ENCODE data around the gene FRMD5. TPM values are rescaled to one million over a fixed set of nuclear protein-coding genes. Genes with fewer than 3 reads are reported as not detected.

FRMD5 gene
- total RNA-seq, 2 experiments from 2014 or later = 0.15 TPM; not detected in 1

DNA sequence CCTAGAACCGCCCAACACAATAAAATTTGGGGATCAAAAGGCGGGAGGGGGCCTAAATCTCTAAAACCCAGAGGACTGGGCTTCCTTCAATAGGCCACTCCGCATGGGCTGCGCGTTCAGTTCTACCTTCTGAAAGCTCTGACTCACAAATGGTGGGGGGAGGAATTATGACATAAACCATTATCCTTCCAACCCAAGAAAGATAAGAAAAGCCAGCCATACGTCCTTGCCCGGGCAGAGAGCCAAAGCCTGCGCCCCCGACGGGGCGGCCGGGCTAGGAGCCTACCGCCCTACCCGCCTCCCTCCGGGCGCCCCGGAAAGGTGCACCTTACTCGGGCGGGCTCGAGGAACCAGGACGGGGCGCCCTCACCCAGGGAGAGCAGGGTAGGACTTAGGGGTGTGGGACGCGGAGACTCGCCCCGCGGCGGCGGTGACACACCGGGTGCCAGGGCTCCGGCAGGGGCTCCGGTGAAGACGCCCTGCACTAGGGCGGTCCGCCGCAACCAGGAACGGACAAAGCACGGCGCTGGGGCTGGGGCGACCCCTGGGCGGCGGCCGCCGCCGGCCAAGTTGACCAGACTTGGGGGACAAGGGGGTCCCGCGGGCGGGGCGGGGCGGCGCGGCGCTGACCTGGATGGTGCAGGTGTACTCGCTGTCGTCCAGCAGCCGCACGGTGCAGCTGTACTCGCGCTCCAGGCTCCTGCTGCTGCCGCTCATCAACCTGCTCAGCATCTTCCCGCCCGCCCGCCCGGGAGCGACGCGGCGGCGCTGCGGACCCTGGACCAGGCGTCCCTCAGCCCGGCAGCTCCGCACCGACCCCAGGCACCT is 534 bp downstream of the FRMD5 start:
- peaks cover 17% of the 10 kb centered on the region for H3K4me1 Mint-ChIP-seq
- no peak overlapping the region for H3K27ac Mint-ChIP-seq
- peaks cover 75% of the 10 kb centered on the region for H3K27me3 Mint-ChIP-seq
- peak overlapping the region; percentile 77 for H3K4me3 Mint-ChIP-seq
- no peaks in the 10 kb centered on the region for H3K9me3 Mint-ChIP-seq
- peak; percentile 14 for DNase-seq
- ChIA-PET POLR2A (no interaction called here), CTCF (interaction anchor here (1.3 kb wide), 1 partner anchor 9 kb away, joined by 3 read pairs; no protein-coding TSS in a partner anchor)
- H3K36me3 Mint-ChIP-seq (ENCODE audit: low read depth) = no peaks in the 10 kb centered on the region

DNA sequence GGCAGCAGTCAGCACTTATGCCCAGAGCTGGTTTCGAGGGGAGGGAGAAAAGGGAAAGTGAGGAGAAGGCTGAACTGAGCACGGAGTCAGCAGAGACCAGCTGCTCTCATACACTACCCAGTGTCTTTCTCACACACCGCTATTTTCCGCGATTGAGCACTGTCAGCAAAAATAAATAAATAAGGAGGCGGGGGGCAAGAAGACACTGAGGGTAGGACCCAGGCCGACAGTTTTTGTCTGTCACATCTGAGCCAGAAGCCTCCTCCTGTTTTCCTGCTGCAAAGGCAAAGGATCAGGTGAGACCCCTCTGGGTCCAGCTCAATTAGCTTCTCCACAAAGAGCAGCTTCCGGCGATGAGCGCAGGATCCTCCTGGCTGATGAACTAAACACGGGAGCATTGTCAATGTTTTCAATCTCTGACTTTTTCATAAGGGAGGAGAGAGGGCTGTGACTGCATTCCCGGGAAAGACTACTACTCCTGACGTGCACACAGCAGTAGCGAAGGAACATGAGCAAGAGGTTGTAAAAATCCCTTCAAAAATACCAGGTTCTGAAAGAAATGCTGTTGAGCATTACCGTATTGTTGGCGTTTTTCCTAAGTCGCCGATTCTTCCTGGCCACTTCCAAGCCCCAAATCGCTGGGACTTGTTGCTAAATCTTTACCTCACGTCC is 1.3 kb downstream of the FRMD5 start:
- DNase-seq = no peak
- Mint-ChIP-seq H3K4me1 (peaks cover 17% of the 10 kb centered on the region), H3K27ac (no peak overlapping the region), H3K9me3 (no peaks in the 10 kb centered on the region), H3K36me3 (ENCODE audit: low read depth) (no peaks in the 10 kb centered on the region), H3K27me3 (peaks cover 68% of the 10 kb centered on the region), H3K4me3 (peak overlapping the region; percentile 55)
- ChIA-PET POLR2A (no interaction called here), CTCF (interaction anchor here (1.3 kb wide), 1 partner anchor 9 kb away, joined by 3 read pairs; no protein-coding TSS in a partner anchor)

- ChIA-PET POLR2A (no interaction called here), CTCF (no interaction called here)
- no peak overlapping the region for H3K4me3 Mint-ChIP-seq
- no peaks in the 10 kb centered on the region for H3K36me3 Mint-ChIP-seq (ENCODE audit: low read depth)
- peaks cover 39% of the 10 kb centered on the region for H3K27me3 Mint-ChIP-seq
- no peak for DNase-seq
- peaks cover 2% of the 10 kb centered on the region for H3K4me1 Mint-ChIP-seq
- no peaks in the 10 kb centered on the region for H3K9me3 Mint-ChIP-seq
- no peak overlapping the region for H3K27ac Mint-ChIP-seq
These were observed 6.3 kb downstream of the FRMD5 start for GRCh38 chr15:44188795-44189194.

DNA sequence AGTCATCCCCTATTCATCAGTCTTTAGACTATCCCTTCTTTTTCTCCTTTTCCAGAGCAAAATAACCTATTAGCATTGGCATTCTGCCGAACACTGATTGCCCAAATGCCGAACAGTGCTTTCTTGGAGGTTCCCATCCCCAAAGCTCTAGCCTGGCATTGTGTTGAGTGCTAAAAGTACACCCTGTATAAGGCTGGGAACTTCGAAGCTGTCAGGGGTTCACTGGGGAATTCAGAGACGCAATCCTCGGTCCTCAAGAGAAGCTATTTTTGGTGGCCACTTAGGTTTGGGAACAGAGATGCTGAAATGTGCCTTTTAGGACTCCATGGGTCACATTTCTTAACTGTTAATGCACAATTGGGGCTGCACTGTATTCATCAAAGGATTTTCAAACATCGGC is 8.4 kb downstream of the FRMD5 start:
- Mint-ChIP-seq H3K27ac (no peak overlapping the region), H3K27me3 (peaks cover 21% of the 10 kb centered on the region), H3K4me1 (no peaks in the 10 kb centered on the region), H3K9me3 (no peaks in the 10 kb centered on the region), H3K4me3 (no peak overlapping the region), H3K36me3 (ENCODE audit: low read depth) (no peaks in the 10 kb centered on the region)
- DNase-seq = no peak
- ChIA-PET POLR2A (no interaction called here), CTCF (no interaction called here)

DNA sequence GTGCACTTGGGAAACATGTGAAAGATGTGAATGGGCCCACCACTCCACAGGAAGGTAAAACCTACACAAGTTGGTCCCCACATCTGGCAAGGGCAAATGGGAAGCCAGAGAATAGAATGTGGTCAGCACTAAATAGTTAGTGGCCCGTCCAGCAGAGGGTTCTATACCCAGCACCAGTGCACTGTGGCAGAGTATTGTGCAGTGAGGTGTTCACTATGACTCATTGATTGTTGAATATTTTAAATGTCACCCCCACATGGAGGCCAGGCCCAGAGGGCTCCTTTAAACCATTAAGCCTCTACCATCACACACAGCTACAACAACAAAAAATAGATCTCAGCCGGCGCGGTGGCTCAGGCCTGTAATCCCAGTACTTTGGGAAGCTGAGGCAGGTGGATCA is 11.7 kb downstream of the FRMD5 start:
- Mint-ChIP-seq H3K4me1 (no peaks in the 10 kb centered on the region), H3K27ac (no peak overlapping the region), H3K4me3 (no peak overlapping the region), H3K36me3 (ENCODE audit: low read depth) (no peaks in the 10 kb centered on the region), H3K9me3 (no peaks in the 10 kb centered on the region), H3K27me3 (peaks cover 14% of the 10 kb centered on the region)
- POLR2A ChIA-PET = no interaction called here
- CTCF ChIA-PET = no interaction called here
- no peak for DNase-seq

GRCh38 chr15:44181410-44181809 is 13.7 kb downstream of the FRMD5 start:
- H3K4me3 Mint-ChIP-seq = no peak overlapping the region
- H3K36me3 Mint-ChIP-seq (ENCODE audit: low read depth) = no peaks in the 10 kb centered on the region
- H3K27me3 Mint-ChIP-seq = peaks cover 22% of the 10 kb centered on the region
- POLR2A ChIA-PET = no interaction called here
- H3K27ac Mint-ChIP-seq = no peak overlapping the region
- no peaks in the 10 kb centered on the region for H3K9me3 Mint-ChIP-seq
- DNase-seq = no peak
- CTCF ChIA-PET = no interaction called here
- H3K4me1 Mint-ChIP-seq = no peaks in the 10 kb centered on the region

DNA sequence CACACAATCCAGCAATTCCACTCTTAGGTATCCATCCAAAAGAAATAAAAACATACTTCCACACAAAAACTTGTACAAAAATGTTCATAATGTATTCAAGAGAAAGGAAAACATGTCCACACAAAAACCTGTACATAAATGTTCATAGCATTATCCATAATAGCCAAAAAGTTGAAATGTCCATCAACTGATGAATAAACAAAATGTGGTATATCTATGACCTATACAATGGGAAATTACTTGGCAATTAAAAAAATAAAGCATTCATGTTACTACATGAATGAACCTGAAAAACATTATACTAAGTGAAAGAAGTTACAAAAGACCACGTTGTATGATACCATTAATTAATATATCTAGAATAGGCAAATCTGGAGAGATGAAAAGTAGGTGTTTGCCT is 17.9 kb downstream of the FRMD5 start:
- H3K9me3 Mint-ChIP-seq = no peaks in the 10 kb centered on the region
- POLR2A ChIA-PET = no interaction called here
- no peaks in the 10 kb centered on the region for H3K4me1 Mint-ChIP-seq
- H3K36me3 Mint-ChIP-seq (ENCODE audit: low read depth) = no peaks in the 10 kb centered on the region
- H3K27me3 Mint-ChIP-seq = peaks cover 35% of the 10 kb centered on the region
- no peak overlapping the region for H3K4me3 Mint-ChIP-seq
- no peak overlapping the region for H3K27ac Mint-ChIP-seq
- DNase-seq = no peak
- CTCF ChIA-PET = no interaction called here

DNA sequence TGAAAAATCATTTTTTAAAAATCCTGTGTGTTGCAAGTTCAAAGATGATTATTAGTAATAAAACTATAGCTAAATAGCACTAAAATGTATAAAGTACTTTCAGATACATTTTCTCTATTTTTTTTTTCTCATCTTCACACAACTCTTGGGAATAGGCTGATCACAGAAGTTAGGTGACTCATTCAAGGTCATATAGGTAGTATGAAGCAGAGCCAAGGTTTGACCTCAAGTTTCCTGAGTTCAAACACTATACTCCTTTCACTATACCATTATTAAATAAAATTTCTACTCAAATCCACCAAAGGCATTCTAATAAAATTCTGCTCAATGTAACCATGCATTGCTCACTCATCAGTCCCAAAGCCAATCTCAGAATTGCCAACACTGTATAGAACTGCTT is 21.3 kb downstream of the FRMD5 start:
- POLR2A ChIA-PET = no interaction called here
- peaks cover 33% of the 10 kb centered on the region for H3K27me3 Mint-ChIP-seq
- no peaks in the 10 kb centered on the region for H3K4me1 Mint-ChIP-seq
- DNase-seq = no peak
- no peaks in the 10 kb centered on the region for H3K36me3 Mint-ChIP-seq (ENCODE audit: low read depth)
- CTCF ChIA-PET = interaction anchor here (0.6 to 0.8 kb wide), 2 partner anchors 102 to 269 kb away, joined by 4 to 6 read pairs; no protein-coding TSS in a partner anchor
- no peak overlapping the region for H3K27ac Mint-ChIP-seq
- no peaks in the 10 kb centered on the region for H3K9me3 Mint-ChIP-seq
- no peak overlapping the region for H3K4me3 Mint-ChIP-seq

GRCh38 chr15:44163370-44163769 is 31.7 kb downstream of the FRMD5 start:
- Mint-ChIP-seq H3K4me3 (no peak overlapping the region), H3K27me3 (peaks cover 20% of the 10 kb centered on the region), H3K27ac (no peak overlapping the region), H3K9me3 (no peaks in the 10 kb centered on the region), H3K36me3 (ENCODE audit: low read depth) (no peaks in the 10 kb centered on the region), H3K4me1 (no peaks in the 10 kb centered on the region)
- no peak for DNase-seq
- ChIA-PET POLR2A (no interaction called here), CTCF (interaction anchor here (0.8 kb wide), 1 partner anchor 19 kb away, joined by 3 read pairs; no protein-coding TSS in a partner anchor)

- DNase-seq = no peak
- Mint-ChIP-seq H3K4me1 (no peaks in the 10 kb centered on the region), H3K9me3 (no peaks in the 10 kb centered on the region), H3K36me3 (ENCODE audit: low read depth) (no peaks in the 10 kb centered on the region), H3K27me3 (peaks cover 27% of the 10 kb centered on the region), H3K4me3 (no peak overlapping the region), H3K27ac (no peak overlapping the region)
- ChIA-PET POLR2A (no interaction called here), CTCF (no interaction called here)
These were observed 34.3 kb downstream of the FRMD5 start for GRCh38 chr15:44160796-44161195.

- DNase-seq = no peak
- Mint-ChIP-seq H3K27ac (no peak overlapping the region), H3K4me3 (no peak overlapping the region), H3K4me1 (no peaks in the 10 kb centered on the region), H3K9me3 (no peaks in the 10 kb centered on the region), H3K36me3 (ENCODE audit: low read depth) (no peaks in the 10 kb centered on the region), H3K27me3 (peaks cover 27% of the 10 kb centered on the region)
- ChIA-PET CTCF (no interaction called here), POLR2A (no interaction called here)
These were observed 35.6 kb downstream of the FRMD5 start for GRCh38 chr15:44159492-44159891.

GRCh38 chr15:44158111-44158510 is 37.0 kb downstream of the FRMD5 start:
- peaks cover 31% of the 10 kb centered on the region for H3K27me3 Mint-ChIP-seq
- CTCF ChIA-PET = no interaction called here
- H3K36me3 Mint-ChIP-seq (ENCODE audit: low read depth) = no peaks in the 10 kb centered on the region
- no peaks in the 10 kb centered on the region for H3K9me3 Mint-ChIP-seq
- H3K27ac Mint-ChIP-seq = no peak overlapping the region
- POLR2A ChIA-PET = no interaction called here
- no peak overlapping the region for H3K4me3 Mint-ChIP-seq
- H3K4me1 Mint-ChIP-seq = no peaks in the 10 kb centered on the region
- DNase-seq = no peak

- Mint-ChIP-seq H3K27ac (no peak overlapping the region), H3K4me3 (no peak overlapping the region), H3K36me3 (ENCODE audit: low read depth) (no peaks in the 10 kb centered on the region), H3K9me3 (no peaks in the 10 kb centered on the region), H3K4me1 (no peaks in the 10 kb centered on the region), H3K27me3 (peaks cover 36% of the 10 kb centered on the region)
- POLR2A ChIA-PET = no interaction called here
- CTCF ChIA-PET = no interaction called here
- DNase-seq = no peak
These were observed 37.4 kb downstream of the FRMD5 start for GRCh38 chr15:44157679-44158078.

- H3K27ac Mint-ChIP-seq = no peak overlapping the region
- no peaks in the 10 kb centered on the region for H3K4me1 Mint-ChIP-seq
- no peak for DNase-seq
- H3K4me3 Mint-ChIP-seq = no peak overlapping the region
- peaks cover 25% of the 10 kb centered on the region for H3K27me3 Mint-ChIP-seq
- H3K9me3 Mint-ChIP-seq = no peaks in the 10 kb centered on the region
- ChIA-PET CTCF (no interaction called here), POLR2A (no interaction called here)
- no peaks in the 10 kb centered on the region for H3K36me3 Mint-ChIP-seq (ENCODE audit: low read depth)
These were observed 41.7 kb downstream of the FRMD5 start for GRCh38 chr15:44153352-44153751.
